NCI-H345 (cell line): ENCODE results near the gene ZNF709.
"Not testable (repeated sequence)": the region's sequence is repeated elsewhere in the genome, so short reads cannot be mapped to it uniquely, and the experiment has no call there.

ENCODE experiments used
- DNase-seq: peaks from one replicate; lab custom pipeline; 2025; lab: John Stamatoyannopoulos, UW

ZNF709 gene

DNA sequence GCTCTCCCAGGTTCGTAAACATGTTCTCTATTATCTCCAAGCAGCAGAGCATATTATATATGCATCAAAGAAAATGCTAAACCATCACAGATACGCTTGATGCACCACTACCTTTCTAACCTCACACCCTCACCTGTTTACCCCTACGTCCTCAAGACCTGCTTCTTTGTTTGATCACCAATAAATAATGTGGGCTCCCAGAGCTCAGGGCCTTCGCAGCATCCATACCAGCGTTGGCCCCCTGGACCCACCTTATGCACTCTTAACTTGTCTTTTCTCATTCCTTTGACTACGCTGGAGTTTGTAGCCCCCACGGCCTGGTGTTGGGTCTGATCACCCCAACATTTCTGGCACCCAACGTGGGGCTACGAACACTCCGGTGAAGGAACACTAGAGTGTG is 33.8 kb downstream of the ZNF709 start:
- DNase-seq = no peak

DNA sequence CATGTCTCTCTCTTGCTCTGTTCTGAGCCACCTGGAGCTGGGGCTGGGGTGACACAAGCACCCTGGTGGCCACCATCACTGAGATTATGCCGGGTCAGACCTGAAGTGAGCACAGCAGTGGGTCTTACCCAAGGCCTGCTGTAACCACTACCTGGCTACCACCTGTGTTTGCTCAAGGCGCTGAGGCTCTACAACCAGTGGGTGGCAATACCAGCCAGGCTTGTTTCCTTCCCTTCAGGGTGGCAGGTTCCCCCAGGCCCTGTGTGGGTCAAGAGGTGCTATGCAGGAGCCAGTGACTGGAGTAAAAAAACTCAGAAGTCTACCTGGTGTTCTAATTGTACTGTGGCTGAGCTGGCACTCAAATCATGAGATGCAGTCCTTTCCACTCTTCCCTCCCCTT is 35.8 kb downstream of the ZNF709 start:
- no peak for DNase-seq

DNA sequence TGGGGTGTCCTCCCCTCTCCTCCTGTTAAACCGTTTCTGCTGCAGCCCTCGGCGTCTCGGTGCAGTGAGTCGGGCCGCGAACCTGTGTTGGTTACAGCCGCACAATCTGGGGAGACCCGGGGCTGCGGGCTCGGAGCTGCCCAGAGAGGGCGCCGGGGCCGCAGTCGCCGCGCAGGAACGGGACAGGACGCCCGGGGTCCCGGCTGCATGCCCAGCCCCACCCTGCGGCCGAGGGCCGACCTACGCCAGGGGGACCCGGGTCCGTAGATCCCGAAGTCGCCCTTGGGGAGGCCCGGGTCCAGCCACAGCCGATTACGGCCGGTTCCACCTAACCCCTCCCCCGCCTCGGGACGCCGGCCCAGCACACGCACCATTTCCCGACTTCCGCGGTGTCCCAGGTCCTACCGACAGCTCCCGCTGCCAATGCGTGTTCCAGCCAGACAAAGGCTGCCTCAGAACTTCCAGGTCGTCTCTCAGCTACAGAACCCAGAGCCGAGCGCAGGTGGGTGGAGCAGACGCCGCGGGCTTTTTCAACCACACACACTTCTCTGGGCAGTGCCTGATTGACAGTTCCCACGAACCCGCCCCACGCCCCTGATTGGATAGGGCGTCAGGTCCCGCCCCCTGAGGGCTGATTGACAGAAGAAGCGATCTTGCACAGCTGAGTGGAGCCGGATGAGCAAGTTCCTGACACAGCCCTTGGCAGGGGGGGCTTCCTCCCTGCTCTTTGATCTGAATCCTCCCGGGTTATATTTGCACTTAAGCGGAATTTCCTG is 43.9 kb downstream of the ZNF709 start, which contains the start of gene ZNF443:
TSS of gene ZNF443 (minus strand) at position 481 of the 776 bp plus-strand sequence. CDS start at position 374, 107 bp downstream.
- peak; percentile 87 for DNase-seq

DNA sequence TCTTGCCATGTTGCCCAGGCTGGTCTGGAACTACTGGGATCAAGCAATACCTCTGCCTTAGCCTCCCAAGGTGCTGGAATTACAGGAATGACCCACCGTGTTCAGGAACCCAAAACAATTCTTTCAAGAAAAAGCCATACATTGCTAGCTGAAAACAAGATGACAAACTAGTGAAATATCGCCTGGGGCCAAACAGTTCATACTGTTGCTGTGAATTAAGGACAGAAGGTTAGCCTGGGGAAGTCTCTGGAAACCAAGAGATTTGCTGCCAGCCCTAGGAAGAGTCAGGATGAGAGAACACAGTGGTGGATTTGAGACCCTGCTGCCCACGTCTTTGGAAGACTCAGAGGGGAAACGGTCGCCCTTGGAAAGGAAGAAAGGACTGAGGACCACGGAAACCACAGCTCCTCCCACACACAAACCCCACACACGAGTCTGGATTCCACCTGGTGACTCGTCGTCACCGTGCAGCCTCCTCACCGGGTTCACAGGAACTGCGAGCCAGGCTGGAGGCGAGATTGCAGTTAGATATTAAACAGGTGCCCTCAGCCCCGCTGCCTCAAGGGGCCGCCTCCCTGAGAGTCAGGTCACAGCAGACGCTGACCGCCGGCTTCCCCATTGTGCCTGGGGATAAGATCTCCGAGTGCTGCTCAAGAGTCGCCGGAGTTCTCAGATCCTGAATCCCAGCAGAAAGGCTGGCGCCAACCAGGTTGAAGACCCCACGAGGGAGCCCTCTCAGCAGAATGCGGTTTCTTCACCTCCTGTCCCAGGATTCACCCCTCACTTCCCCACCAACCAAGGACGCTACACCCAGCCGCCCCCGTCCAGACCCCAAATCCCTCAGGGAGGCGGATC is 44.7 kb downstream of the ZNF709 start:
- not testable (repeated sequence) for DNase-seq

DNA sequence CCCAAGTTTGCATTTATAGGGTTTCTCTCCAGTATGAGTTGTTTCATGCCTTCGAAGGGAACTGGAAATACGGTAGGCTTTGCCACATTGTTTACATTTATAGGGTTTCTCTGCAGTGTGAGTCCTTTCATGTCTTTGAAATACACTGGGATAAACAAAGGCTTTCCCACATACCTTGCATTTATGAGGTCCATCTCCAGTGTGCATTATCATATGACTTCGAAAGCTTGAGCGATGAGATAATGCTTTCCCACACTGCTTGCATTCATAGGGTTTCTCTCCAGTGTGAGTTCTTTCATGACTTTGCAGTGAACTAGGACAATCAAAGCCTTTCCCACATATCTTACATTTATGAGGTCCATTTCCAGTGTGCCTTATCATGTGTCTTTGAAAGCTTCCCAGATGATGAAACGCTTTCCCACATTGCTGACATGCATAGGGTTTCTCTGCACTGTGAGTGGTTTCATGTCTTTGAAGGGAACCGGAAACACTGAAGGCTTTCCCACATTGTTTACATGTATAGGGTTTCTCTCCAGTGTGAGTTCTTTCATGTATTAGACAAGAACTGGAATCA is 53.8 kb downstream of the ZNF709 start:
- DNase-seq = not testable (repeated sequence)

DNA sequence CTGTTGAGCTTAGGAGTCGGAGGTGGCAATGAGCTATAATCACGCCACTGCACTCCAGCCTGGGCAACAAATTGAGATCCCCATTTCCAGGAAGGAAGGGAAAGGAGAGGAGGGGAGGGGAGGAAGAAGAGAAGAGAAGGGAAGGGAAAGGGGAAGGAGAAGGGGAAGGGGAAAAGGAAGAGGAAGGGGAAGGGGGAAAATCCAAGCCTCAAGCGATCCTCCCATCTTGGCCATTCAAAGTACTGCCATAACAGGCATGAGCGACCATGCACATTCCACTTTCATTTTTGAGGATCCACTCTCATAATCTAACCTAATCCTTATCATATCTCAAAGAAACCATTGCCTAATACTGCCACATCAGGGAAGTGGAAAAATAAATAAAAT is 58.7 kb downstream of the ZNF709 start:
- no peak for DNase-seq

DNA sequence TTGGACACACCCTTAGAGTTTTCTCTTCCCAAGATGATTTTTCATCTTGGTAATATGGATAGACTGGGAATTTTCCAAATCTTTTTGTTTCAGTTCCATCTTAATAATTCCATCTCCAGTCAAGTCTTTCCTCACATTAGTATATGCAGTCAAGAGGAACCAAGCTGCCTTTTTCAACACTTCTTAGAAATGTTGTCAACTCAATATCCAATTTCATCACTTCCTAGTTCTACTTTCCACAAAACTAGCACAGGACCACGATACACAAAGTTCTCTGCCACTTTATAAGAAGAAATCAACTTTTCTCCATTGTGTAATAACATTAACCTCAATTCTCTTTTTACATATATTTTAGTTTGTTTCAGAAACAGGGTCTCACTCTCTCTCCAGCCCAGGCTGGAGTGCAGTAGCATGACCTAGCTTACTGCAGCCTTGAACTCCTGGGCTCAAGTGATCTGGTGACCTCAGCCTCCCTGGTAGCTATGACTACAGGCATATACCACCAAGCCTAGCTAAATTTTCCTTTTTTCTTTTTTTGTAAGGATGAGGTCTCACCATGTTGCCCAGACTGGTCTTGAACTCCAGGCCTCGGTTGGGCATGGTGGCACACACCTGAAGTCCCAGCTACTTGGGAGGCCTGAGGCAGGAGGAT is 59.3 kb downstream of the ZNF709 start:
- no peak for DNase-seq

DNA sequence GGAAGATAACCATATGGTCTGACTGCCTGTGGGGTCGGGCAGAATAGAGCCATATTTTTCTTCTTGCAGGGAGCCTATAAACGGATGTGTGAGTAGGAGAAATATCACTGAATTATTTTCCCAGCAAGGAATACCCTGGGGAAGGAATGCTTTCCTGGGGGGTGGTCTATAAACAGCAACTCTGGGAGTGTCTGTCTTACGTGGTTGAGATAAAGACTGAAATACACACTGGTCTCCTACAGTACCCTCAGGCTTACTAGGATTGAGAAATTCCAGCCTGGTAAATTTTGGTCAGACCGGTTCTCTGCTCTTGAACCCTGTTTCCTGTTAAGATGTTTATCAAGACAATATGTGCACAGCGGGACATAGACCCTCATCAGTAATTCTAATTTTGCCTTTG is 67.3 kb downstream of the ZNF709 start:
- not testable (repeated sequence) for DNase-seq

DNA sequence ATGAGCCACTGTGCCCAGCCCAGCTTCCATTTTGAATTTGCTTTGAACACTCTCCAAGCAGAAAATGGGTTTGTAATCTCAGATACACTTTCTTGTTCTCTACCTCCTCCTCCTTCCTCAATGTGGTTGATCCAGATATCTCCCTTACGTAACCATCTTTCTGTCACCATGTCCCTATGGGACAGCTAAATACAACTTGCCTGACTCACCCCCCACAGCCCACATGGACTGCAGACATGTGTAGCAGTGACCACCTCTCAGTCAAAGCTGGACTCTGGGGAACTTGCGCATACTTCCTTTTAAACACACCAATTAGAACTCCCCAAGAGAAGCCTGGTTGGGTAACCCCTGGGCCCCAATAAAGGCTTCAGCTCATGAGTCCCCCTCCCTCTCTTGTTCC is 72.7 kb downstream of the ZNF709 start:
- DNase-seq = no peak
